ENCODE data around the gene TMEM234. TPM values are rescaled to one million over a fixed set of nuclear protein-coding genes. Genes with fewer than 3 reads are reported as not detected.
A peak's percentile ranks its signal among the peaks of the same experiment; 100 is the strongest.

TMEM234 gene
- total and polyA plus RNA-seq, 8 donors, result 11.6 to 169 (median 19.6) TPM

DNA sequence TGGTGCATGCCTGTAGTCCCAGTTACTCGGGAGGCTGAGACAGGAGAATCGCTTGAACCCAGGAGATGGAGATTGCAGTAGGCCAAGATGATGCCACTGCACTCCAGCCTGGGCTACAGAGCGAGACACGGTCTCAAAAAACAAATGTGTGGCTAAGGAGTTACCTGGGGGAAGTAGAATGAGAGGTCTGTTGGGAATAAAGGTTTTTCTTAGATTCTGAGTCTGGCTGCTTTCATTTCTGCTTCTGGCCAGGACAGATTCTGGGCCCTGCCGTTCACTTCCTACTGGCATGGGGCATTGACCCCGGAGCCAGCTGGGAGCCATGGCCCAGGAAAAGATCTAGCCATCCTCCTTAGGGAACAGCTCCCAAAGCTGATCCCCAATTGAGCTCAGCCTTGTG lies 13.7 kb downstream of the TMEM234 start:
- H3K36me3 ChIP-seq, result peaks cover 0 to 3% (median 2%) of the 10 kb centered on the region in 4 donors
- no peak overlapping the region for H3K4me3 ChIP-seq
- no peak for DNase-seq
- WGBS, 5 donors, result 76 to 80% (median 78%) methylated on average over 6 of the region's 6 CpGs
- H3K27me3 ChIP-seq, result no peaks in the 10 kb centered on the region
- TF ChIP-seq CTCF (IDR thresholded peaks at IDR 0.05), result no peak
- TF ChIP-seq POLR2AphosphoS5 (IDR thresholded peaks at IDR 0.05), result no peak
- TF ChIP-seq POLR2A (IDR thresholded peaks at IDR 0.05), result no peak
- TF ChIP-seq EP300 (IDR thresholded peaks at IDR 0.05), result no peak
- H3K4me1 ChIP-seq, result peaks cover 12 to 30% (median 26%) of the 10 kb centered on the region in 4 donors
- H3K27ac ChIP-seq, result peak overlapping the region; percentile 18 to 65 (median 46)
- H3K9me3 ChIP-seq, result no peaks in the 10 kb centered on the region
- intact Hi-C loops (cut with DNase I; ENCODE audit: low total_unique reads), result no loop called here

DNA sequence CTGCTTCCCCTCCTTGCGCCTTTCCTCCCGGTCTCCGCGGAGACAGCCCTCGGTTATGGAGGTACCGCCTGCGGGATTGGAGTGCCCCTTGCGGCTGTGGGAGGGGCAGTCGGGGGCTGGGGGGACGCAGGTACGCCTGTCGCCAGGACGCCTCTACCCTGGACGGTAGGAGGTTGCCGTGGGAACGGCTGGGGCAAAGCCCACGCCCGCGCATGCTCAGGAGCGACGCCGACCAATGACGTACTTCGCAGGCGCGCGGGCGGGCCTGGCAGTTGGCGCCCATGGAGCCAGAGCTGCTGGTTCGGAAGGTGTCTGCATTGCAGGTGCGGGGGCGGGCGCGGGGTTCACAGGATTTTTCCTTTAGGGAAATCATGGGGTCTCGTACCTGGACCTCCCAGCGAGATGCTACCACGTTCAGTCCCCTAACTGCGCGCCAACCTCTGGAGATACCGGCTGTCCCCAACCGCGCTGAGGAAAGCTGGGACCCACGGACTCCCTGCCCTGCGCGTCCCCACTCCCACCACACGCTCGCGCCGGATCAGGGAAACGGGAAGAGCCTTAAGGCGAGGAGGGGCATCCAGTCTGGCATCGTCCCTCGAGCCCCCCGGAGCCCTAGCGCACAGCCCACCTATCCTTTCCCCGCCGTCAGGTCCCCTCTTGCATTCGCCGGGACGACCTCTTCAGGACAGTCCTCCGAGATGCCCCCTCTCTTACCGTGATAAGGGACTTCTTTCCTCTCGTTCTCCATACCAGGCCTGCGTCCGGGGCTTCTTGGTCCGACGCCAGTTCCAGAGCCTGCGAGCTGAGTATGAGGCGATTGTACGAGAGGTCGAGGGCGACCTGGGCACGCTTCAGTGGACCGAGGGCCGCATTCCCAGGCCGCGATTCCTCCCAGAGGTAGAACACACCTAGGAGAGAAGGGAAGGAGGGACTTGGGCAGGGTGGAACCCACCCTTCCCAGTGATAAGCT lies 16.5 kb downstream of the TMEM234 start, which contains the start of gene IQCC:
Gene IQCC, plus strand, starts transcription at position 271 of the 970 bp plus-strand sequence. Its CDS starts 11 bp downstream, at position 282.
- intact Hi-C loops (cut with DNase I; ENCODE audit: low total_unique reads), result no loop called here
- peak within 1 kb of the TSS; percentile 36 to 79 (median 72) for H3K27ac ChIP-seq

GRCh38 chr1:32204943-32205361 lies 17.2 kb downstream of the TMEM234 start:
- peak overlapping the region; percentile 55 to 72 (median 58) for H3K4me3 ChIP-seq
- 13 to 36% (median 17%) methylated on average over 18 to 26 of the region's 26 CpGs for WGBS, 5 donors
- H3K27me3 ChIP-seq, result no peaks in the 10 kb centered on the region
- no peaks in the 10 kb centered on the region for H3K9me3 ChIP-seq
- H3K36me3 ChIP-seq, result peaks cover 0 to 3% (median 0%) of the 10 kb centered on the region in 4 donors
- intact Hi-C loops (cut with DNase I; ENCODE audit: low total_unique reads), result no loop called here
- DNase-seq, result no peak
- TF ChIP-seq EP300 (IDR thresholded peaks at IDR 0.05) (no peak), POLR2A (IDR thresholded peaks at IDR 0.05) (no peak), CTCF (IDR thresholded peaks at IDR 0.05) (no peak), POLR2AphosphoS5 (IDR thresholded peaks at IDR 0.05) (no peak)
- H3K4me1 ChIP-seq, result peaks cover 31 to 52% (median 47%) of the 10 kb centered on the region in 4 donors
- peak overlapping the region in 4 of 5 donors; percentile 36 to 79 (median 73) for H3K27ac ChIP-seq

More for the DNA sequence above, 16.5 kb downstream of the TMEM234 start, which contains the start of gene IQCC:
- Histone ChIP-seq H3K36me3 (peaks cover 0 to 3% (median 0%) of the 10 kb centered on the region in 4 donors), H3K4me1 (peaks cover 26 to 46% (median 41%) of the 10 kb centered on the region in 4 donors), H3K4me3 (peak within 1 kb of the TSS; percentile 55 to 72 (median 58)), H3K9me3 (no peaks in the 10 kb centered on the region), H3K27me3 (no peaks in the 10 kb centered on the region)
- TF ChIP-seq EP300 (IDR thresholded peaks at IDR 0.05), result no peak
- TF ChIP-seq POLR2AphosphoS5 (IDR thresholded peaks at IDR 0.05), result peak; percentile 74 to 94 (median 79)
- peak in 1 of 4 donors; percentile 16 for TF ChIP-seq POLR2A (IDR thresholded peaks at IDR 0.05)
- TF ChIP-seq CTCF (IDR thresholded peaks at IDR 0.05), result peak in 1 of 7 experiments; percentile 4
- 1 to 3% (median 2%) methylated on average over 49 to 77 of the region's 77 CpGs for WGBS, 5 donors
- peak; percentile 89 to 97 for DNase-seq
